ENCODE data around the gene PI4K2A. TPM values are rescaled to one million over a fixed set of nuclear protein-coding genes. Genes with fewer than 3 reads are reported as not detected.
A peak's percentile ranks its signal among the peaks of the same experiment; 100 is the strongest.

The PI4K2A gene
- total and polyA plus RNA-seq, 2 of the 13 experiments (the other 11 are each of a cell fraction or from before 2014, with no cell fraction given), result 10.9 to 14.3 TPM

- TF ChIP-seq, protein P1, sequence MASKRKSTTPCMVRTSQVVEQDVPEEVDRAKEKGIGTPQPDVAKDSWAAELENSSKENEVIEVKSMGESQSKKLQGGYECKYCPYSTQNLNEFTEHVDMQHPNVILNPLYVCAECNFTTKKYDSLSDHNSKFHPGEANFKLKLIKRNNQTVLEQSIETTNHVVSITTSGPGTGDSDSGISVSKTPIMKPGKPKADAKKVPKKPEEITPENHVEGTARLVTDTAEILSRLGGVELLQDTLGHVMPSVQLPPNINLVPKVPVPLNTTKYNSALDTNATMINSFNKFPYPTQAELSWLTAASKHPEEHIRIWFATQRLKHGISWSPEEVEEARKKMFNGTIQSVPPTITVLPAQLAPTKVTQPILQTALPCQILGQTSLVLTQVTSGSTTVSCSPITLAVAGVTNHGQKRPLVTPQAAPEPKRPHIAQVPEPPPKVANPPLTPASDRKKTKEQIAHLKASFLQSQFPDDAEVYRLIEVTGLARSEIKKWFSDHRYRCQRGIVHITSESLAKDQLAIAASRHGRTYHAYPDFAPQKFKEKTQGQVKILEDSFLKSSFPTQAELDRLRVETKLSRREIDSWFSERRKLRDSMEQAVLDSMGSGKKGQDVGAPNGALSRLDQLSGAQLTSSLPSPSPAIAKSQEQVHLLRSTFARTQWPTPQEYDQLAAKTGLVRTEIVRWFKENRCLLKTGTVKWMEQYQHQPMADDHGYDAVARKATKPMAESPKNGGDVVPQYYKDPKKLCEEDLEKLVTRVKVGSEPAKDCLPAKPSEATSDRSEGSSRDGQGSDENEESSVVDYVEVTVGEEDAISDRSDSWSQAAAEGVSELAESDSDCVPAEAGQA (IDR thresholded peaks at IDR 0.05; ENCODE audit: low read depth), result no peak; the same call in 1 of the 2 replicates
- TF ChIP-seq, protein P1 (CRISPR knock-in tag; IDR thresholded peaks at IDR 0.05; ENCODE audit: borderline replicate concordance), result 0 out of 2 replicates have a peak, but pooled peaks have one; percentile 45
- TF ChIP-seq ZNF484 (CRISPR knock-in tag; IDR thresholded peaks at IDR 0.05; ENCODE audit: borderline replicate concordance, low read depth) (no peak), NR2F2 (IDR thresholded peaks at IDR 0.05; ENCODE audit: borderline replicate concordance, low read depth) (peak; percentile 34; the same call in 1 of the 2 replicates), FOXP1 (IDR thresholded peaks at IDR 0.05) (no peak), FOXP1 (CRISPR knock-in tag; IDR thresholded peaks at IDR 0.05) (no peak), ZNF788 (CRISPR knock-in tag; IDR thresholded peaks at IDR 0.05; ENCODE audit: borderline replicate concordance) (peak; percentile 82; the same call in 1 of the 2 replicates), MTA1 (CRISPR knock-in tag; IDR thresholded peaks at IDR 0.05; ENCODE audit: borderline replicate concordance) (peak; percentile 94; the same call in 1 of the 2 replicates), ZBTB7B (CRISPR knock-in tag; IDR thresholded peaks at IDR 0.05) (peak; percentile 73), HES4 (CRISPR knock-in tag; IDR thresholded peaks at IDR 0.05; ENCODE audit: borderline replicate concordance) (no peak), ZNF564 (CRISPR knock-in tag; IDR thresholded peaks at IDR 0.05) (peak; percentile 84; the same call in 1 of the 2 replicates), TRIM24 (CRISPR knock-in tag; IDR thresholded peaks at IDR 0.05) (no peak)
- TF ChIP-seq, protein P2, sequence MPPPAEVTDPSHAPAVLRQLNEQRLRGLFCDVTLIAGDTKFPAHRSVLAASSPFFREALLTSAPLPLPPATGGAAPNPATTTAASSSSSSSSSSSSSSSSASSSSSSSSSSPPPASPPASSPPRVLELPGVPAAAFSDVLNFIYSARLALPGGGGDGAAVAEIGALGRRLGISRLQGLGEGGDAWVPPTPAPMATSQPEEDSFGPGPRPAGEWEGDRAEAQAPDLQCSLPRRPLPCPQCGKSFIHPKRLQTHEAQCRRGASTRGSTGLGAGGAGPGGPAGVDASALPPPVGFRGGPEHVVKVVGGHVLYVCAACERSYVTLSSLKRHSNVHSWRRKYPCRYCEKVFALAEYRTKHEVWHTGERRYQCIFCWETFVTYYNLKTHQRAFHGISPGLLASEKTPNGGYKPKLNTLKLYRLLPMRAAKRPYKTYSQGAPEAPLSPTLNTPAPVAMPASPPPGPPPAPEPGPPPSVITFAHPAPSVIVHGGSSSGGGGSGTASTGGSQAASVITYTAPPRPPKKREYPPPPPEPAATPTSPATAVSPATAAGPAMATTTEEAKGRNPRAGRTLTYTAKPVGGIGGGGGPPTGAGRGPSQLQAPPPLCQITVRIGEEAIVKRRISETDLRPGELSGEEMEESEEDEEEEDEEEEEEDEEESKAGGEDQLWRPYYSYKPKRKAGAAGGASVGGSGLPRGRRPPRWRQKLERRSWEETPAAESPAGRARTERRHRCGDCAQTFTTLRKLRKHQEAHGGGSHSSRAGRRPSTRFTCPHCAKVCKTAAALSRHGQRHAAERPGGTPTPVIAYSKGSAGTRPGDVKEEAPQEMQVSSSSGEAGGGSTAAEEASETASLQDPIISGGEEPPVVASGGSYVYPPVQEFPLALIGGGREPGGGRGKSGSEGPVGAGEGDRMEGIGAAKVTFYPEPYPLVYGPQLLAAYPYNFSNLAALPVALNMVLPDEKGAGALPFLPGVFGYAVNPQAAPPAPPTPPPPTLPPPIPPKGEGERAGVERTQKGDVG (CRISPR knock-in tag; IDR thresholded peaks at IDR 0.05; ENCODE audit: borderline replicate concordance), result no peak
- TF ChIP-seq, protein P3, sequence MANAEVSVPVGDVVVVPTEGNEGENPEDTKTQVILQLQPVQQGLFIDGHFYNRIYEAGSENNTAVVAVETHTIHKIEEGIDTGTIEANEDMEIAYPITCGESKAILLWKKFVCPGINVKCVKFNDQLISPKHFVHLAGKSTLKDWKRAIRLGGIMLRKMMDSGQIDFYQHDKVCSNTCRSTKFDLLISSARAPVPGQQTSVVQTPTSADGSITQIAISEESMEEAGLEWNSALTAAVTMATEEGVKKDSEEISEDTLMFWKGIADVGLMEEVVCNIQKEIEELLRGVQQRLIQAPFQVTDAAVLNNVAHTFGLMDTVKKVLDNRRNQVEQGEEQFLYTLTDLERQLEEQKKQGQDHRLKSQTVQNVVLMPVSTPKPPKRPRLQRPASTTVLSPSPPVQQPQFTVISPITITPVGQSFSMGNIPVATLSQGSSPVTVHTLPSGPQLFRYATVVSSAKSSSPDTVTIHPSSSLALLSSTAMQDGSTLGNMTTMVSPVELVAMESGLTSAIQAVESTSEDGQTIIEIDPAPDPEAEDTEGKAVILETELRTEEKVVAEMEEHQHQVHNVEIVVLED (CRISPR knock-in tag; IDR thresholded peaks at IDR 0.05; ENCODE audit: borderline replicate concordance), result peak; percentile 81; the same call in 1 of the 2 replicates
Measured at GRCh38 chr10:97686962-97687784, 46.7 kb downstream of the PI4K2A start, which contains the start of gene AVPI1 (continued).
